SU-DHL-6 (cell line): ENCODE measurements around the gene TUBGCP6.

ENCODE experiments used
- H2AFZ ChIP-seq: fragments of 200-600 bp; sonication (generic); 2 replicates; pipeline ENCODE4 v1.6.1; 2014; ENCODE audit warnings: low read depth, mild to moderate bottlenecking, moderate library complexity, mixed read lengths, antibody characterized with exemption, low read length; ENCODE audit not compliant: severe bottlenecking
- H3F3A ChIP-seq: fragments of 200-600 bp; shearing (Covaris generic); 2 replicates; pipeline ENCODE4 v1.6.0; 2016; ENCODE audit warnings: antibody characterized with exemption, mild to moderate bottlenecking; ENCODE audit not compliant: insufficient read depth
- H3K27ac ChIP-seq: fragments of 200-600 bp; sonication (generic); 2 replicates; pipeline ENCODE4 v1.5.1; 2016; ENCODE audit warnings: low read depth, mild to moderate bottlenecking, low read length, moderate library complexity, mixed read lengths
- H3K27me3 ChIP-seq: fragments of 200-600 bp; sonication (generic), shearing (Covaris generic); 2 replicates; pipeline ENCODE4 v1.6.0; 2014; ENCODE audit warnings: mild to moderate bottlenecking, low read length
- H3K36me3 ChIP-seq: fragments of 200-600 bp; sonication (generic); 2 replicates; pipeline ENCODE4 v1.6.1; 2014; ENCODE audit warnings: mild to moderate bottlenecking, low read length, mixed read lengths
- H3K4me2 ChIP-seq: fragments of 300-600, 200-600 bp; shearing (Covaris generic), sonication (generic); 2 replicates; pipeline ENCODE4 v1.6.0; 2014; ENCODE audit warnings: low read length, low read depth, mild to moderate bottlenecking; ENCODE audit not compliant: poor library complexity, severe bottlenecking
- H3K4me3 ChIP-seq: fragments of 200-600 bp; sonication (generic); 2 replicates; pipeline ENCODE4 v1.5.1; 2014; ENCODE audit warnings: antibody characterized with exemption, low read length, mild to moderate bottlenecking, mixed read lengths; ENCODE audit not compliant: insufficient read depth, poor library complexity, severe bottlenecking
- H3K79me2 ChIP-seq: fragments of 200-600 bp; sonication (generic); 2 replicates; pipeline ENCODE4 v1.6.1; 2014; ENCODE audit warnings: mild to moderate bottlenecking, low read length, moderate library complexity; ENCODE audit not compliant: insufficient read depth
- H3K9ac ChIP-seq: fragments of 200-600 bp; sonication (generic); 2 replicates; pipeline ENCODE4 v1.7.0; 2014; ENCODE audit warnings: mild to moderate bottlenecking, low read length
- H3K9me2 ChIP-seq: fragments of 200-600 bp; sonication (generic); replicated peaks from 2 replicates; pipeline ENCODE4 v1.6.1; 2014; ENCODE audit warnings: low read length; ENCODE audit not compliant: insufficient read depth
- H3K9me3 ChIP-seq: fragments of 200-600 bp; sonication (generic); 2 replicates; pipeline ENCODE4 v1.6.1; 2014; ENCODE audit warnings: low read length, mixed read lengths; ENCODE audit not compliant: insufficient read depth
- H4K20me1 ChIP-seq: fragments of 200-600 bp; sonication (generic); 2 replicates; pipeline ENCODE4 v1.6.1; 2014; ENCODE audit warnings: low read depth, mild to moderate bottlenecking, antibody characterized with exemption, low read length, moderate library complexity, mixed read lengths
- CTCF ChIP-seq: fragments of 200-600 bp; sonication (generic); IDR thresholded peaks from one replicate; pipeline ENCODE4 v1.5.1; 2017; ENCODE audit warnings: antibody characterized with exemption, mild to moderate bottlenecking, low read length, moderate library complexity; ENCODE audit not compliant: insufficient read depth, poor library complexity, severe bottlenecking
- EZH2phosphoT487 ChIP-seq: fragments of 200-600 bp; sonication (generic), shearing (Covaris generic); conservative IDR thresholded peaks from 2 replicates; pipeline ENCODE4 v1.6.1; 2018; ENCODE audit warnings: mild to moderate bottlenecking, antibody characterized with exemption, low read length, moderate library complexity, mixed read lengths

Gene TUBGCP6

GRCh38 chr22:50280708-50281383, 36.0 kb upstream of the TUBGCP6 start:
- Histone ChIP-seq H3K4me3 (no peak overlapping the region), H2AFZ (no peak overlapping the region), H3K36me3 (no peaks in the 10 kb centered on the region), H3K27ac (no peak overlapping the region), H4K20me1 (no peaks in the 10 kb centered on the region), H3K4me2 (no peak overlapping the region), H3K9me3 (no peaks in the 10 kb centered on the region), H3F3A (peaks cover 10% of the 10 kb centered on the region), H3K9ac (no peak overlapping the region), H3K27me3 (no peaks in the 10 kb centered on the region), H3K79me2 (no peaks in the 10 kb centered on the region), H3K9me2 (no peaks in the 10 kb centered on the region)
- TF ChIP-seq CTCF (no peak), EZH2phosphoT487 (no peak)

DNA sequence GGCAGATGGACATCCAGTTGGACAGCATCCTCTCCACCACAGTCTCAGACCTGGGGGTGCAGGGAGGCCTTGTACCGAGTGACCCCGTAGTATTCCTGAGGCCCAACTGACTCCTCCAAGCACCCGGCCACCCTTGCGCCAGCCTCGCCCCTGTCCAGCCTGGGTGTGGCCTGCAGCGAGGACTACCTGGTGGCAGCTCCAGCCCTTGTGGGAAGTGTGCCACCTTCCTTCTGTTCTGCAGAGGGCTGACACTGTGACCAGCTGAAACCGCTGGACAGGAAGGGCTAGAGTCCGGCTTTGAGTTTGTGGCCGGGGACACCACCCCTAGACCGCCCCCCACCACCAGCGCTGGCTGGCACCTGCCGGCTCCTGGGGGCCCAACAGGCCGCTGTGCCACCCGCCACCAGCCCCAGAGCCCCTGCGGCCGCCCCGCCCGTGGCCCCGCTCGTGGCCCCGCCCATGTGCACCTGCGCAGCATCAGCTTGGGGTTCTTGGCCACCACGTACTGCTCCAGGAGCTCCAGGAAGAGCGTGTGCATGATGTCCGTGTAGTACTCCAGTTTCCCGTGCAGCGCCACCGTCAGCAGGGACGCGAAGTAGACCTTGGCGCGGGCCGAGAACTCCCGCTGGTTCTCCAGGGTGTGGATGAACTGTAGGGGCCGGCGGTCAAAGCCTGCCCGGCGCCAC, 35.3 kb upstream of the TUBGCP6 start:
- no peaks in the 10 kb centered on the region for H3K27me3 ChIP-seq
- H3K4me2 ChIP-seq = no peak overlapping the region
- no peak overlapping the region for H3K27ac ChIP-seq
- no peaks in the 10 kb centered on the region for H3K79me2 ChIP-seq
- H3K9me2 ChIP-seq = no peaks in the 10 kb centered on the region
- no peak overlapping the region for H2AFZ ChIP-seq
- H3F3A ChIP-seq = peaks cover 10% of the 10 kb centered on the region
- no peak overlapping the region for H3K9ac ChIP-seq
- no peak overlapping the region for H3K4me3 ChIP-seq
- H4K20me1 ChIP-seq = no peaks in the 10 kb centered on the region
- no peaks in the 10 kb centered on the region for H3K36me3 ChIP-seq
- H3K9me3 ChIP-seq = no peaks in the 10 kb centered on the region
- no peak for TF ChIP-seq CTCF
- TF ChIP-seq EZH2phosphoT487 = no peak

DNA sequence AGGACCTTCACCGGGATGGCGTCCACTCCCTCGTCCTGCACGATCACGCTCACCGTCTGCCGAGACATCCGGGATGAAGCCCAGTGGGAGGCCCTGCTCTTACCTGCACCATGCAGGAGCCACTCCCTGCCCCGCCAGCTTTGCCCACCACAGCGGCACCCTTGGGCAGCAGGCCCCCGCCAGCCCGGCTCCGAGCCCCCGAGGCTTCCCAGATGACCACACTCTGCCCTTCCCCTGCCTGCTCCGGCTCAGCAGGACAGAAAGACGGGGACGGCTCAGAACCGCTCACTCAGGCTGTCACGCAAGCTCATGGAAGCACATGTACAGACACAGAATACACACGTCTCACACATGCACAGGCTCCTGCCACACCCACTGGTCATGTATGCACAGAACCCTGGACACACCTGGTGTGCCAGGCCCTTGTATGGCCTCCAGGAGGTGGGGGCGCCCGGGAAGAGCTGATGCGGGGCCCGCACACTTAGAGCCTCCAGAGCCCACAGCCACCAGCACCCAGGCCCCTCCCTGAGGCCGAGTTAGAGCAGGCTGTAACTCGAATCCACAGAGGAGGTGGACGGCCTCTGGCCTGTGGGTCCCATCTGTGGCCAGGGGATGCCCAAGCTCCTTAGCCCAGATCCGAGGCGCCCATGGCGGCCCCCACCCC, 34.3 kb upstream of the TUBGCP6 start:
- H3K27me3 ChIP-seq = no peaks in the 10 kb centered on the region
- H3K9ac ChIP-seq = no peak overlapping the region
- peaks cover 12% of the 10 kb centered on the region for H3F3A ChIP-seq
- no peaks in the 10 kb centered on the region for H4K20me1 ChIP-seq
- no peak overlapping the region for H3K27ac ChIP-seq
- H3K9me2 ChIP-seq = no peaks in the 10 kb centered on the region
- no peak overlapping the region for H2AFZ ChIP-seq
- no peak overlapping the region for H3K4me3 ChIP-seq
- H3K4me2 ChIP-seq = no peak overlapping the region
- no peaks in the 10 kb centered on the region for H3K36me3 ChIP-seq
- TF ChIP-seq EZH2phosphoT487 (no peak), CTCF (no peak)
- no peaks in the 10 kb centered on the region for H3K9me3 ChIP-seq
- no peaks in the 10 kb centered on the region for H3K79me2 ChIP-seq
